Suprapubic skin (tissue), 4 donors: ENCODE data around the gene MOB3A. TPM values are rescaled to one million over a fixed set of nuclear protein-coding genes. Genes with fewer than 3 reads are reported as not detected.

Experiments used
- DNase-seq, 2 donors: peaks; one replicate each; pipeline ENCODE4 v3.0.0-alpha.2; 2019; ENCODE audit warnings: low spot score in 2 of 2
- H3K27ac ChIP-seq: fragments of 200-600 bp; sonication (generic); one replicate; pipeline ENCODE4 v1.5.1; 2019
- H3K27me3 ChIP-seq: fragments of 200-600 bp; sonication (generic); one replicate; pipeline ENCODE4 v1.5.1; 2019
- H3K36me3 ChIP-seq: fragments of 200-600 bp; sonication (generic); one replicate; pipeline ENCODE4 v1.5.1; 2019
- H3K4me1 ChIP-seq: fragments of 200-600 bp; sonication (generic); one replicate; pipeline ENCODE4 v1.5.1; 2019
- H3K4me3 ChIP-seq: fragments of 200-600 bp; sonication (generic); one replicate; pipeline ENCODE4 v1.5.1; 2019; ENCODE audit warnings: mild to moderate bottlenecking
- H3K9me3 ChIP-seq: fragments of 200-600 bp; sonication (generic); one replicate; pipeline ENCODE4 v1.5.1; 2019
- EP300 ChIP-seq: sonication (generic); formaldehyde crosslinking; IDR thresholded peaks from one replicate; pipeline ENCODE4 v1.6.1; 2017; ENCODE audit warnings: antibody characterized with exemption
- POLR2A ChIP-seq, 2 donors: fragments of 450-650 bp; IDR thresholded peaks; one replicate each; pipeline ENCODE4 v1.6.1; 2017; ENCODE audit warnings: antibody characterized with exemption in 2 of 2, mild to moderate bottlenecking in 2 of 2, moderate library complexity in 2 of 2
- POLR2AphosphoS5 ChIP-seq, 3 donors: sonication (generic); formaldehyde crosslinking; IDR thresholded peaks; one replicate each; pipeline ENCODE4 v1.6.1; 2017; ENCODE audit warnings: antibody characterized with exemption in 3 of 3
- WGBS: methylation state at CpG from one replicate; pipeline ENCODE4 v1.1.5; 2018; 5-methylcytosine and 5-hydroxymethylcytosine counted together
- total RNA-seq, 4 donors: library from RNA; depleted of rRNA; stranded (reverse); fragments of >200 nt; gene quantifications; one replicate each; pipeline ENCODE4 v1.1.0, GENCODE V29; 2016
- TF ChIP-seq, protein P1 (sequence below), 2 donors: fragments of 200-600 bp in 1 of 2; fragments of 450-650 bp in 1 of 2; sonication (generic) in 1 of 2; IDR thresholded peaks; one replicate each; pipeline ENCODE4 v1.5.1; 2016 to 2019; ENCODE audit warnings: antibody characterized with exemption in 2 of 2, mild to moderate bottlenecking in 1 of 2, moderate library complexity in 1 of 2

The MOB3A gene
- total RNA-seq, 4 donors from 2014 or later: 23.7 to 29.4 (median 28.1) TPM

GRCh38 chr19:2113439-2114211, 17.5 kb upstream of the MOB3A start:
- H3K27me3 ChIP-seq: no peaks in the 10 kb centered on the region
- no peak overlapping the region for H3K4me3 ChIP-seq
- H3K27ac ChIP-seq: no peak overlapping the region
- H3K4me1 ChIP-seq: no peaks in the 10 kb centered on the region
- DNase-seq: no peak
- H3K9me3 ChIP-seq: no peaks in the 10 kb centered on the region
- H3K36me3 ChIP-seq: peaks cover 100% of the 10 kb centered on the region
- TF ChIP-seq, protein P1, sequence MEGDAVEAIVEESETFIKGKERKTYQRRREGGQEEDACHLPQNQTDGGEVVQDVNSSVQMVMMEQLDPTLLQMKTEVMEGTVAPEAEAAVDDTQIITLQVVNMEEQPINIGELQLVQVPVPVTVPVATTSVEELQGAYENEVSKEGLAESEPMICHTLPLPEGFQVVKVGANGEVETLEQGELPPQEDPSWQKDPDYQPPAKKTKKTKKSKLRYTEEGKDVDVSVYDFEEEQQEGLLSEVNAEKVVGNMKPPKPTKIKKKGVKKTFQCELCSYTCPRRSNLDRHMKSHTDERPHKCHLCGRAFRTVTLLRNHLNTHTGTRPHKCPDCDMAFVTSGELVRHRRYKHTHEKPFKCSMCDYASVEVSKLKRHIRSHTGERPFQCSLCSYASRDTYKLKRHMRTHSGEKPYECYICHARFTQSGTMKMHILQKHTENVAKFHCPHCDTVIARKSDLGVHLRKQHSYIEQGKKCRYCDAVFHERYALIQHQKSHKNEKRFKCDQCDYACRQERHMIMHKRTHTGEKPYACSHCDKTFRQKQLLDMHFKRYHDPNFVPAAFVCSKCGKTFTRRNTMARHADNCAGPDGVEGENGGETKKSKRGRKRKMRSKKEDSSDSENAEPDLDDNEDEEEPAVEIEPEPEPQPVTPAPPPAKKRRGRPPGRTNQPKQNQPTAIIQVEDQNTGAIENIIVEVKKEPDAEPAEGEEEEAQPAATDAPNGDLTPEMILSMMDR (IDR thresholded peaks at IDR 0.05): no peak
- TF ChIP-seq POLR2AphosphoS5 (IDR thresholded peaks at IDR 0.05) (no peak), POLR2A (IDR thresholded peaks at IDR 0.05) (no peak), EP300 (no peak)
- WGBS: 84% methylated on average over 15 of the region's 24 CpGs

DNA sequence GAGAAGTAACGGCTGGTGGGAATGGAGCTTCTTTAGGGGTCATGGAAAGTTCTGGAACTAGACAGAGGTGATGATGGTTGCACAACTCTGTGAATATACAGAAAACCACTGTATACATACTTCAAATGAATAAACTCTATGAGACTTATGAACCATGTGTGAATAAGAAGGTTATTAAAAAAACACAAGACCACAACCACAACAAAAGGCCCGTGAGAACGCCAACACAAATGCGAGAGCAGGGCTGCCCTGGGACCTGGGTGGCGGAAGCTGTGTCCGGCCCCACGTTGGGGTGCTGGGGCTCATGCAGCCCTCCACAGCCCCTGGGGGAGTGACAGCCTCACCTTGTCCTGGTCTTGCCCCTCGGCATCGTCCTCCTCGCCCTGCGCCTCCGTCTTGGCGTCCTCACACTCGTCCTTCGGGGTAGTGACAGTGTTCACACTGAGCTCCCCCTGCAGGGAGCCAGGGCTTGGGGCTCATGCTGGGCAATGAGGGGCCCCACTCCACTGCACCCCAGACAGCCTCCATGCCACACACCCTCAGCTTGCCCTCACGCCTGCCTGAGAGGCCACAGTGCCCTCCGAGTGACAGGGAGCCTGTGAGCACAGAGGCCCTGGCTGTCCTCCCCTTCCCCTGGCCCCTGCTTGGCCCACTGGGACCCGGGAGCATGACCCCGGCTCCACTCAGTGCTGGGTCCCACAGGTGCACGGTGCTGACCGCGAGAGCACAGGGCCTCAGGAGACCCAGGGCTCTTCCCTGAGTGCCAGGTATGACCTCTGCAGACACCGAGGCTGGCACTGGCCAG, 16.6 kb upstream of the MOB3A start:
- WGBS: 80% methylated on average over 11 of the region's 23 CpGs
- H3K9me3 ChIP-seq: no peaks in the 10 kb centered on the region
- DNase-seq: no peak

GRCh38 chr19:2111886-2112285, 15.8 kb upstream of the MOB3A start:
- 90% methylated on average over 6 of the region's 20 CpGs for WGBS
- DNase-seq: no peak
- Histone ChIP-seq H3K4me1 (no peaks in the 10 kb centered on the region), H3K4me3 (no peak overlapping the region), H3K9me3 (no peaks in the 10 kb centered on the region), H3K27me3 (no peaks in the 10 kb centered on the region), H3K36me3 (peaks cover 99% of the 10 kb centered on the region), H3K27ac (no peak overlapping the region)
- TF ChIP-seq, protein P1 (IDR thresholded peaks at IDR 0.05): no peak
- TF ChIP-seq EP300 (no peak), POLR2AphosphoS5 (IDR thresholded peaks at IDR 0.05) (no peak), POLR2A (IDR thresholded peaks at IDR 0.05) (no peak)

More for the DNA sequence above, 16.6 kb upstream of the MOB3A start:
- Histone ChIP-seq H3K27ac (no peak overlapping the region), H3K27me3 (no peaks in the 10 kb centered on the region), H3K4me3 (no peak overlapping the region), H3K36me3 (peaks cover 100% of the 10 kb centered on the region), H3K4me1 (no peaks in the 10 kb centered on the region)
- no peak for TF ChIP-seq POLR2A (IDR thresholded peaks at IDR 0.05)
- TF ChIP-seq, protein P1 (IDR thresholded peaks at IDR 0.05): no peak
- no peak for TF ChIP-seq POLR2AphosphoS5 (IDR thresholded peaks at IDR 0.05)
- no peak for TF ChIP-seq EP300

DNA sequence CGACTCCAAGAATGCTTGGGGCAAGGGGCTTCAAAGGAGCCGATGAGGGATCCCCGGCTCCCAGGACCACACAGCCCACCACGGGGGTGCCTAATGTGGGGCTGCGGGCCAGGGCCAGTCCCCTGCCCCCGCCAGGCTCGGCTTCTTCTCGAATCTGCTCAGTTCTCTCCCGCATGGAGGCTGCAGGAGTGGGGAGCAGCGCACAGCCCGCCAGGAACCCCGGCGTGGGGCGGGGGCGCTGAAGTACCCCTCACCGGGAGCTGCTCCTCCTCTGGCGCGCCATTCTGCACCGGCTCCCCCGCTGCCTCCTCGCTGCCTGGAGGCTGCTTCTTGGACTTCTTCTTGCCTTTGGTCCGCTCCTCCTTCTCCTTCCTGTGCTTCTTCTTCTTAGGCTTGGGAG, 15.3 kb upstream of the MOB3A start:
- no peak for DNase-seq
- WGBS: 95% methylated on average over 19 of the region's 22 CpGs
- no peaks in the 10 kb centered on the region for H3K27me3 ChIP-seq
- H3K4me1 ChIP-seq: no peaks in the 10 kb centered on the region
- no peak overlapping the region for H3K4me3 ChIP-seq
- no peak overlapping the region for H3K27ac ChIP-seq
- H3K36me3 ChIP-seq: peaks cover 99% of the 10 kb centered on the region
- TF ChIP-seq POLR2AphosphoS5 (IDR thresholded peaks at IDR 0.05) (no peak), EP300 (no peak), POLR2A (IDR thresholded peaks at IDR 0.05) (no peak)
- TF ChIP-seq, protein P1 (IDR thresholded peaks at IDR 0.05): no peak
- H3K9me3 ChIP-seq: no peaks in the 10 kb centered on the region

- H3K27ac ChIP-seq: no peak overlapping the region
- DNase-seq: no peak
- H3K4me1 ChIP-seq: no peaks in the 10 kb centered on the region
- TF ChIP-seq POLR2AphosphoS5 (IDR thresholded peaks at IDR 0.05) (no peak), EP300 (no peak), POLR2A (IDR thresholded peaks at IDR 0.05) (no peak)
- TF ChIP-seq, protein P1 (IDR thresholded peaks at IDR 0.05): no peak
- H3K4me3 ChIP-seq: no peak overlapping the region
- H3K36me3 ChIP-seq: peaks cover 99% of the 10 kb centered on the region
- no peaks in the 10 kb centered on the region for H3K9me3 ChIP-seq
- H3K27me3 ChIP-seq: no peaks in the 10 kb centered on the region
- 87% methylated on average over 7 of the region's 13 CpGs for WGBS
These were observed 14.7 kb upstream of the MOB3A start for GRCh38 chr19:2110822-2111221.
